HG03575 (cell line): ENCODE results near the gene CPM.

Source experiments
- ATAC-seq: cut with Tn5 transposase; IDR thresholded peaks from one replicate; pipeline ENCODE4 v1.9.1; 2021; ENCODE audit not compliant: unreplicated experiment, insufficient number of reproducible peaks, low FRiP score; ENCODE audit errors: extremely low read depth

CPM gene

DNA sequence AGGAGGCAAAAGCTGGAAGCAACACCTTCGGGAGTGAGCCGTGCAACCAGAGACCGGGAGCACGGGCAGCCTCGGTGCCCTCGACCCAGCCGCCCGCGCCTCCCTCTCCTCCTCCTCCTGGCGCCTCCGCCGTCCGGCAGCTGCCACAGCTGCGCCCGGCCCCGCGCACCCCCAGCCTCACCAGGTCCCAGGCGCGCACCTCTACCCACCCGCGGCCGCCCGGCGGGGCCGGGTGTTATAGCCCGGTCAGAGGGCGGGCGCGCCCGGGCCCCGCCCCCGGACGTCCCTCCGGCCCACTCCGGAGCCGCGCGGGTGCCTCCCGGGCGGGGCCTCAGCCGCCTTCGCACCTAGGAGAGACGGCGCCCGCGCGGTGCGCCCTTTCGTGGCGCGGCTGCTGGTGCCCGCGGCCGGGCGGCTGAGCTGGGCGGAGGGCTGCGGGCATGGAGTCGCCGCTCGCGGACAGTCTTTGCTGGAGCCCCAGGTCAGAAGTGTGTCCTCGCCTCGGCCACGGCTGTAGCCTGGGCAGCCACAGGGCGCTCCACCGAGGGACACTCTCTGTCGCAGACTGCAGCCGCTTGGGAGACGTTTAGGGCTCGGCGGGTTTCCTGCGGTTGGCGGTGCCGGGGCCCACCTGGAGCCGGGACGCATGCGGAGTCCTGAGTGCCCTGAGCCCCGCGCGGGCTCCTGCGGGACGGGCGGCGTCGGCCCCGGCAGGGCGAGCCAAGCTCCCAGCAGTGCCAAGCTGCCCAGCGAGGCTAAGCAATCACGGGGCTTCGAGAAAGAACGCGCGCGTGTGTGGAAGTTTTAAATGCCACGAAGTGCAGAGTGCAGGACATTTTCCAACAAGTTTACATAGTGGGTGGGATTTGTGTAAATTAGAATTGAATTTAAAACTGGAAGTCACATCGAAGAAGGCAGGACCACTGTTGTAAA lies at the start of gene CPM:
Gene CPM (minus strand): TSS at position 211 of the 933 bp plus-strand sequence. CDS start 334 bp downstream, outside the sequence.
- ATAC-seq: no peak

GRCh38 chr12:68981516-68981915 lies 48.5 kb upstream of the CPM start:
- ATAC-seq: no peak

DNA sequence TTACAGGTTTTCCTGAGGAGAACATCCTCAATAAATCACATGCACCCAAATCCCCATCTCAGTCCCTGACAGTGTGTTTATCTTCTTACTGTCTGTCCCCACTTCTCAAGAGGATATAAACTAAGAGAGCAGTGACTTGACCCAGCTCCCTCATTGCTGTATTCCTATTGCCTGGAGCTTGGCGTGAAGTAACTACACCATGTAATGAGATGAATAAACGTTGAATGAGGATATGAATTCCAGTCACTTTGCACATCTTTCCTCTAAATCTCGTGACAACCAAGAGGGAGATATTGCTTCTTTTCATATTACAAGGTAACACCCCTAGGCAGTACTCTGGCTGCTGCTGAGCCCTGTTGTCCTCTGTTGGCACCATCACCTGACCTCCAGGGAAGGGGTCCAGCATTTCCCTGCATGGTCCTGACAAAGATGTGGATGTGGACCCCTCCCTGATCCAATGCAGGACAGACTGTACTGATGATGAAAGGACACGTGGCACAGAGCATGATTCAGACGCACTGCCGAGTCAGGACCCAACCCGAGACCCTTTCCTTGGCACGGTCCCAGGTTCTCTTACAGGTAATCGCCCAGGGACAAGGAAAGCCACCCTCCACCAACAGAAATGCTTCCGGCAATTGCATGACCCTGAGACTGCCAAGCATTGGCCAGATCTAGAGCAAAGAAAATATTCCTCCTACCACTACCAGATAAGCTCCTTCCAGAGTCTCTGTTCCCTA lies 47.7 kb upstream of the CPM start:
- ATAC-seq: no peak

DNA sequence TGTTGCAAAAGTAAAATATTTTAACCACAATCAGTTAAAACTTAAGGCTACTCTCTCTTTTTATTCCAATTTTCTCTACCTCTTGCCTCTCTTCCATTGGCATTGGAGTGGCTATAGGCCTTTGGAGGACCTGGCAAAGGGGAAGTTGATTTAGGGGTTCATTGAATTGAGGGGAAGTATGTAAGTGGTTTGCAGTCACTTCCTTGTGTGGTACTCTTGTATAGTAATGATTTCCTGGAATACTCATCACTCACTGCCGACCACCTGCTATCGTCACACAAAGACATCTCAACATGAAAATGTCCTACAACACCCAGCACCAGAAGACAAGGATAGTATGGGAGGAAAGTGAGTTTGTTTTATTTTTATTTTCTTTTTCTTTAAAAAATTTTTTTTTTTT lies 45.7 kb upstream of the CPM start:
- ATAC-seq: no peak

- ATAC-seq: no peak
Observed at GRCh38 chr12:68977909-68978610, 45.1 kb upstream of the CPM start.

- ATAC-seq: no peak
Observed at GRCh38 chr12:68977335-68977734, 44.4 kb upstream of the CPM start.

GRCh38 chr12:68976395-68976841 lies 43.4 kb upstream of the CPM start:
- no peak for ATAC-seq

- ATAC-seq: no peak
Observed at GRCh38 chr12:68975811-68976210, 42.8 kb upstream of the CPM start.

- ATAC-seq: no peak
Observed at GRCh38 chr12:68972595-68972994, 39.6 kb upstream of the CPM start.

GRCh38 chr12:68971404-68971803 lies 38.4 kb upstream of the CPM start:
- no peak for ATAC-seq

GRCh38 chr12:68970951-68971350 lies 38.0 kb upstream of the CPM start:
- no peak for ATAC-seq

GRCh38 chr12:68970306-68970705 lies 37.3 kb upstream of the CPM start:
- ATAC-seq: no peak

GRCh38 chr12:68967046-68967445 lies 34.1 kb upstream of the CPM start:
- no peak for ATAC-seq

GRCh38 chr12:68963856-68964745 lies 31.1 kb upstream of the CPM start:
- no peak for ATAC-seq

DNA sequence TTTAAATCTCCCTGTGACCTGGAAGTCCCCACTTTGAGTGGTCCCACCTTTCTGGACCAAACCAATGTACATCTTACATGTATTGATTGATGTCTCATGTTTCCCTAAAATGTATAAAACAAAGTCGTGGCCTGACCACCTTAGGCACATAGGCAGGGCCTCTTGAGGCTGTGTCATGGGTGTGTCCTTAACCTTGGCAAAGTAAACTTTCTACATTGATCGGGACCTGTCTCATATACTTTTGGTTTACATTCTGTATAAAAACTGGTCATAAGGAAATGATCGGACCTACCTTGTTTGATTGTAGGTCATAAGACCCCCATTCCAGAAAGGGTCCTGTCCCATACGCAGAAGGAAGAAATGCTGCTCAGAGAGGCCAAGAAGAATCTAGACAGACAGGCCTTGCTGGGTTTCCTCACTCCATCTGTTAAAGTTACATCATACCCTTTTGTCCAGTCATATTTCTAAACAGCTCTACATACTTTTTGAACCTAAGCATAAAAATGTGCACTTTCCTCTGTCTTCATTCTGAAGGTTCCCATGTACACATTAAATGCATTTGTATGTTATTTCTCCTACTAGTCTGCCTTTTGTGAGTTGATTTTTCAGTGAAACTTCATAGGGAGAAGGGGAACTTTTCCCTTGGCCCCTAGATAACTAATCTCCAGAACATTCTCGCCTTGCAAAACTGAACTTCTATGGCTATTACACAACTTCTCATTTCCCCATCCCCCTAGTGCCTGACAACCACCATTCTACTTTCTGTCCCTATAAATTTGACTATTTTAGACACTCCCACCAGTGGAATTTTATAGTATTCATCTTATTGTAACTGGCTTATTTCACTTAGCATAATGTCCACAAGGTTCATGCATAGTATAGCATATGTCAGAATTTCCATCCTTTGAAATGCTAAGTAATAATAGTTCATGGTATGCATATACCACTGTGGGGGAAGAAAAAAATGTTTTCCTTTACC lies 30.2 kb upstream of the CPM start:
- ATAC-seq: no peak

DNA sequence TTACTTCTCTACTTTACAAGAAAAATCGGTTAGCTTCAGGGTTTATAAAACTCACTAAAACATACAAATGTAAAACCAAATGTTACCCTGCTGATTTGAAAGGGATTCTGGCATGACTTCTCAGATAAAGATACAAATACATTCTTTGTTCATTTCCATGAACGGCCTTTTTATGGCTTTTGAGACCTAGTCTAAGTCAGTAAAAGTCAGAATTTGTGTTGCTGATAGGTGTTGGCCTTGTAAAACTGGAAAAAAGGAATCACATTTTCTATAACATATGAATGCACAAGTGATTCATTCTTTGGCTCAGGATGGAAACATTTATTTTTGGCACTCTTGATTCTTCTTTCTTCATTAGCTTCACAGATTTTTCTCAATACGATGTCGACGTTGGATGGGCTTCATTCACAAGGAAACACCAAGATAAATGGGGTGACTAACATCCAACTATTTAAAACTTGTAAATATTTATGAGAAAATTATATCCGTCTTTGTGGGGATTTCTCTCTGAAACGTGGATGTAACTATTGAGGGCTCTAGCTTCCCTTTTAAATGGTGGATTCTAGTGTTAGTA lies 27.0 kb upstream of the CPM start:
- no peak for ATAC-seq

GRCh38 chr12:68959143-68959858 lies 26.3 kb upstream of the CPM start:
- ATAC-seq: no peak
